ENCODE measurements around the gene CCDC68.
A peak's percentile ranks its signal among the peaks of the same experiment; 100 is the strongest.
"Not testable (repeated sequence)": the region's sequence is repeated elsewhere in the genome, so short reads cannot be mapped to it uniquely, and the experiment has no call there.

The CCDC68 gene, protein sequence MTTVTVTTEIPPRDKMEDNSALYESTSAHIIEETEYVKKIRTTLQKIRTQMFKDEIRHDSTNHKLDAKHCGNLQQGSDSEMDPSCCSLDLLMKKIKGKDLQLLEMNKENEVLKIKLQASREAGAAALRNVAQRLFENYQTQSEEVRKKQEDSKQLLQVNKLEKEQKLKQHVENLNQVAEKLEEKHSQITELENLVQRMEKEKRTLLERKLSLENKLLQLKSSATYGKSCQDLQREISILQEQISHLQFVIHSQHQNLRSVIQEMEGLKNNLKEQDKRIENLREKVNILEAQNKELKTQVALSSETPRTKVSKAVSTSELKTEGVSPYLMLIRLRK

DNA sequence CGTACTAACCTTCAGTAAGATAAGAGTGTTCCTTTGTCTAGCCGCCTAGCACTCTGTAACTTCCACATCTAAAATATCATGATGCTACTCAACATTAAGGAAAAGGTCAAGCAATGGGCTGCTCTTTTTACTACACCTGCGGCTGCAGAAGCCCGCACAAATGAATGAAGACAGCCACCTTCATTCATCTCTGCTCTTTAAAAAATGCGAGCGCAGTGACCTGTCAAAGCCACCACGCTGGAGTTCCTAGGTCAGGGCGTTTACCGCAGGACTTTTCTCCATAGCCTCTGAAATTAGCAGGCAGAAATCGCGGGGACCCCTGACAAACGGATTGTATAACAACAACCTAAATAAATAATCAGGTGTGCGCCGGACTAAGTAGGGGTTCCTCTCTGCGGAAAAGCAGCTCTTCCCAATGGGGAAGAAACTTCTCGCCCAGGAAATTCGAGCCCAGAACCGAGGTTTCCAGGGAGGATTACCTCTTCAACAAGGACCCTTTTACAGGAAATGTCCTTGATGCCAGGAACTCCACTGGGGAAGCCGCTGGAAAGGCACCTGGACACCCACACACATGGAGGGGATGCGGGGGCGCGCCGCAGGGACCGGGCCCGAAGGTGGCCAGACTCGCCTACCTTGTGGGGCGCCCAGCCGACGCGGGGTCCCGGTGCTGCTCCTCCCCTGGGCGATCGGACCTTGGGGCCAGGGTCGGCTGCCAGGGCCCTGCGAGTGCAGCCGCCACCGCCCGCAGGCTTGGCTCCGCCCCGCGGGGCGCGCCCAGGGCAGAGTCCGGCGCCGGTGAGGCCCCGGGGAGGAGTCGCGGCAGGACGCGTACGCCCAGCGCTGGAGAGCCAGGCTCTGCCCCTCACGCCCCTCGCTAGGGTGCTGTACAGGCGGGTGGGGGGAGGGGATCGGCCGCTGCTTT lies at the start of gene CCDC68:
TSS of gene CCDC68 (minus strand) at position 758 of the 922 bp plus-strand sequence. CDS start 16,670 bp downstream, outside the sequence.
- DNase-seq (ENCODE audit: low spot score), result peak; percentile 17

DNA sequence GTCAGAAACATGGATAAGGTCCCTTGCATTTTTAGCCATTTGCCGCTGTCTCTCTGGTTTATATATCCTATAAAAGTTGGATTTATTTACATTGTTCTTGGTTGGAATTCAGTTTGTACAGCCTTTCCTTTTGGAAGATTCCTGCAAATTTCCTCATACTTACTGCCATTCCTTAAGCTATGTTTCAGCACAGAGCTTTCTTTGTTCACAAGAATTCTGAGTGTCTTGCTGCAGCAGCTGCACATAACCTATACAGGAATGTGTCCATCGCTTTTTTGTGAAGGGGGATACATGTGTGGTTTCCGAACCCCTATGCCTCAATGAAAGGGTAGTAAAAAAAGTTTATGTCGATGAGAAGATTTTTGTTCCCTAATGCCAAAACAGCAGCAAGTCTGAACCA lies 48.3 kb upstream of the CCDC68 start:
- no peak for DNase-seq (ENCODE audit: low spot score)

DNA sequence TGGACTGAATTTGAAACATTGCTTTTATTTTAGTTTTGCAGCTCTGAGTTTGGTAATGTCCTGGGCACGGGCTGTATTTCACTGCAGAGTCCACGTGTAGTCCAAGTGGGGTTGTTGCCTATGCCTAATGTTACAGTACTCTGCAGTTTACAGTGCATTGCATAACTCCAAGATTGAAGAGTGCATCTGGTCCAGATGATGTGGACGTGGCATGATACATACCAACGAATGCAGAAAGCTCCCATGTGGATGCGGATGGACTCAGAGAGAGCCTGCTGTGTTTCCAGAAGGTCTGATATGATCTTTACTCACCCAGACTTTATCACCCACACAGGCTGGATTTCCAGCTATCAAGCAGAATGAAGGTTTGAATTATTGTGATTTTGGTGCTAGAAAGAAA lies 44.4 kb upstream of the CCDC68 start:
- no peak for DNase-seq (ENCODE audit: low spot score)

DNA sequence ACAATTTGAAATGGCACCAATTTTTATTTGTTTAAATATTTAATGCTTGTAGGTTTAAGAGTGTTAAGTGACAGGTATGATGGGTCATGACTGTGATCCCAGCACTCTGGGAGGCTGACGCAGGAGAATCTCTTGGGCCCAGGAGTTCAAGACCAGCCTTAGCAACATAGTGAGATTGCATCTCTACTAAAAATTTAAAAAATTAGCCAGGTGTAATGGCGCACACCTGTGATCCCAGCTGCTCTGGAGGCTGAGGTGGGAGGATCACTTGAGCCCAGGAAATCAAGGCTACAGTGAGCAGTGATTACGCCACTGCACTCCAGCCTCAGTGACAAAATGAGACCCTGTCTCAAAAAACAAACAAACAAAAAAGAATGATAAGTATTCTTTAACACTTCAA lies 43.0 kb upstream of the CCDC68 start:
- DNase-seq (ENCODE audit: low spot score), result no peak

DNA sequence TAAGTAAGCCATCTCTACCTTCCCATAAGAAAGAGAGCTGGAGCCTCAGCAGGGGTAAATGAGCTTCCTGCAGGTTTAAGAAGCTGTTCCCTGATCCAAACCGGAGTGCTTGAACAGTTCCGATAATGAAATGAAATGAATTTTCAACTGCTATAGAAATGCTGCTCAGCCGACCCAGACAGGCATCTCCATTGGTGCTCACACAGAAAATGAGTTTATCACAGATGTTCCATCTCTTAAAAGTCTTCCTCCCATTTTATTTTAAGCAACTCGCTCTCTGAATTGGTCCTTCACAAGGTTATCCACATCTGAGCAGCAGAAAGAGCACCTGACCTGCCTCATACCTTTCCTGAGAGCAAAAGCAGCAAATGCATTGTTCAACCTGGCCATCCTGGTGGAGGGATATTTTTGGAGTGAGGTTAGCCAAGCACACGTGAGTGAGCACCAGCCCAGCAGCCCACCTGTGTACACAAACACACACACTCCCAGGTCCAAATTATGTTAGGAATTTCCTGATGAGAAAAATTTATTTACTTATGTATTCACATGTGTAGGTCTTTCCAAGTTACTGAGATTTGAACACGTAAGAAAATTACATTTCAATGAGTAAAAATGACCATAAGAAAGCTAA lies 42.2 kb upstream of the CCDC68 start:
- DNase-seq (ENCODE audit: low spot score), result no peak

DNA sequence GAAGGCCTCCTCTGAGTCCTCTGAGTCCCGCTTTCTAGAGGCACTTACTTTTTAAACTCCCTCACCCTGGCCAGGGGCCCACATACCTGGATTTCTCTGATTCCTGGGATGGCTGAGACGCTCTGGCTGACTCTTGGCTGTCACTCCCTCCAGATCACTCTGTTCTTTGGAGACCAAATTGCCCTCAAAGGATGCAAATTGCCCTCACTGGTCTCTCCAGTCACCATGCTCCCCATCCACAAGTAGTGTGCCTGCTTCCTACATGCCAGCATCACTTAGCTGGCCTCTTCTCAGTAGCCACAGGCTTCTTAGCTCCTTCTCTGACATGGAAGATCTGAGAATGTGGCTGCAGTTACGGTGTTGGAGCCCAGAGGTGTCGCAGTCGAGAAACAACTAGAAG lies 41.3 kb upstream of the CCDC68 start:
- DNase-seq (ENCODE audit: low spot score), result no peak

DNA sequence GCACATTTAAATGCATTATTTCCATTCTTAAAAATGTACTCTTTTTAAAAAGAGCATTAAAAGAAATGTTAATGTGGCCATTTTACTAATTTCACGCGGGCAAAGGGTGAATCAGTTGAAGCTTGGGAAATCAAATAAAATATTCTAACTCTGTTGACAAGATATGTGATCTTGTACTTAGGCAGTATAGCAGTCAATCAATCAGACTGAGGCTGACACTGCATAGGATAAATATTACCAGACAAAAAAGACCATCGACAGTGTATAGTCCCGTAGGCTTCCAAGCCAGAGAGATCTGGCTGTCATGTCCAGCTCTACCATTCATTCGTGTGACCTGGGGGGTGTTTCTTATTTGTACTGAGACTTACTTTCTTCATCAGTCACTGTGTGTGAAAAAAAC lies 39.8 kb upstream of the CCDC68 start:
- DNase-seq (ENCODE audit: low spot score), result no peak

DNA sequence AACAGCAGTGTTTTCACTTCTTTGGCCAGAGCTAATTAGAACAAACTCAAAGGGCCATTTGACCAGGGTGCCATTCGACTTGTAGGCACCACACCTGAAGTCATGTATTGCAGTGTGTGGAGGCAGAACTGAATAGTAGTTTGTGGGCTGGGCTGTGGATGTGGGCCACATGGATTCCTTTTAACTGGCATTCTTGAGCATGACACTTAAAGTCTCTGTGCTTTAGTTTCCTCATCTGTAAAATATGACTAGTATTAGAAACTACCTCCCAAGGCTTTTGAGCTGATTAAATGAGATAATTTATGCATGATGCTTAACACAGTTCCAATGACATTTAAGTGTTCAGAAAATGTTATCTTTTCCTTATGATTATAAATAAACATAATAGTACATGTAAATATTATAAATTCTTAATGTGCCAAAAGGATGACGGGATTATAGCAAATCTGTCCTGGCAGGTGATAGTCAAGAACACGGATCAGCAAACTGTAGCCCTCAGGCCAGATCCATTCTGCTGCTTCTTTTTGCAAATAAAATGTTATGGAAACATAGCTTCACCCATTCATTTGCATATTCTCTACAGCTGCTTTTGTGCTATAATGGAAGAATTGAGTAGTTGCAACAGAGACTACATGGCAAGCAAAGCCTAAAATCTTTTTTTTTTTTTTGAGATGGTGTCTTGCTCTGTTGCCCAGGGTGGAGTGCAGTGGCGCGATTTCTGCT lies 36.3 kb upstream of the CCDC68 start:
- DNase-seq (ENCODE audit: low spot score), result no peak

DNA sequence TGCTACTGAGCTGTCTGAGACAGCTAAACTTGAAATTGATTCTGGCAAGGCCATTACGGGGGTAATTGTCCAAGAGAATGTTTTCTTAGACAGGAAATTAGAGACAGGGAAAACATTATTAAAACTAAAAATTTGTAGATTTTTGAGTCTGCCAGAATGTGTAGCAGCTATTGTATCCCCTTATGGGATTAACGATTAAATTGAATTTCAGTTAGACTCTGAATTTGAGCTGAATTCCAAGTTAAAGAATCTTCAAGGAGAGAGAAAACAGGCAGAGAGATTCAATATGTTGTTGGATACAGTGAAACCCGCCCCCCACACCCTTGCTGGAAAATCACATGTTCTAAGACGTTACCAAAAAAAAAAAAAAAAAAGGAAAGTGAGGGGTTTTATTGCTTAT lies 32.7 kb upstream of the CCDC68 start:
- no peak for DNase-seq (ENCODE audit: low spot score)

DNA sequence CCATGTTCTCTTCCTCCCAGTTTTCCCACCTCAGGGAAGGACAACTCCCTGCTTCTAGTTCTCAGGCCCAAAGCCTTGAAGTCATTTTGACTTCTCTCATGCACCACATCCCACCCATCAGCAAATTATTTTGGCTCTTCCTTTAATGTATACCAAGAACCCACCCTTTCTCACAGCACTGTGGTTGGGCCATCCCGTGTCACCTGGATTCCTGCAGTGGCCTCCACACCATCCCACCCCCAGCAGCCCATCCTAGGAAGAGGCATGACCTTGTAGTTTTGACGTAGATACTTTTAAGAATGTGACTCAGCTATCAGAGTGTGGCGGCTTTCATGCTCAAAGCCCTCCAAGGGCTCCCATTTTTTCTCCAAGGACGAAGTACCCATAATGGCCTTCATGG lies 25.6 kb upstream of the CCDC68 start:
- no peak for DNase-seq (ENCODE audit: low spot score)

DNA sequence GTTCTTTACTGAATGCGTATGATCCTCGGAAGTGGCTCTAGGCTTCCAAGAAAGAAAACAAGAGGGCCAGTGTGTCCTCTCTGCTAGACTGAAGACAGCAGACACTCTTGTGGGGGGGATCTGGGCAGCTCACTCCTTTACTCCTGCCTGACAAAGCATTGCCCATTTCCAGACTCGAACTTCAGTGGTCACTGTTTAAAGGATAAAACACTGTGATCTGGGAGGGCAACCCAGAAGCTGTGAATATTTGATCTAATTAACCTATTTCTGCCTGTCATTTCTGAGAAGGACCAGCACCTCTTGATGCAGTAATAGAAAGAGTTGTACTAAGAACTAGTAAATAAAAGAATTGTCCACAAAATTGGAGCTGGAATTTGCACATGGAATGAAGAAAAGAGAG lies 24.5 kb upstream of the CCDC68 start:
- no peak for DNase-seq (ENCODE audit: low spot score)

DNA sequence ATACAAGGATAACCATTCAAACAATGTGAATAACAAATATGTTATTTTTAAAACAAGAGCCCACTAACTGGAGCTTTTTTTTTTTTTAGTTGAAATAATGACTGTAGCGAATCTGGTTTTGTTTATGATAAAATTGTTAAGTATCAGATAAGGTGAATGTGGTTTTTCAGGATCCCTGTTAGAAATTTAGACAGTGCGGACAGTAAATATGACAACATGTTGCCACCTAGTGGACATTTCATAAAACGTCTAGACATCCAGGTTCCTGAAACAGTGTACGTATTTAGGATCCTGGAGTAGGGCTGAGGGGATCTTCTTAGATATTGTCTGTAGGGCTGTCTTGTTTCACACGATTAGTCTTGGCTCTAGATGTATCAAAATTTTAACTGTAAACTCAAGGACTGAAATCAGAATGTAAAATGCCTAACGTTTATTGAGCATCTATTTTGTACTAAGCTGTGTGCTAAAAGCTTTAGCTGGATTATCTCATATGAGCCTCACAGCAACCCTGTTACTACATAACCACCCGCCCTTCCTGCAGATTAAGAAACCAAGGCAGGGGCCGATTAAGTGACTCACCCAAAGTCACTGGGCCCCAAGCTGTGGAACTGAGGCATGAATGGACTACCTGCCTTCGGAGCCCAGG lies 23.9 kb upstream of the CCDC68 start:
- peak; percentile 70 for DNase-seq (ENCODE audit: low spot score)

DNA sequence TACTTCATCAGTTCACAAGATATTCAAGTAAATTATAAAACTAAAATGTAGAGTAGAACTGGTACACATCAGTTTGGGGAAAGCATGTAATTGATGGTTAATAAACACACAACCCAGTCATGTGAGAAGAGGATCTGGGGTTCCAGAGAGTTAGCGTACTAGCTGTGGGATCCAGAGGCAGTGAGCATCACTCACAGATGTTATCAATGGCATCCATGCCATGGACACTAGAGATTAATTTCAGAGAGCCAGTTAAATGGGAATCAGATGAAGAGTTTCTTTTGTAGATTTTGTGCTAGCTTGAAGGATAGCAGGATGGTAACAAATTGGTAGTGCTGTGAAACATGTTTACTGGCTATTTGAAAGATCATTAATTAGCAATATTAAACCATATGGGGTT lies 21.8 kb upstream of the CCDC68 start:
- DNase-seq (ENCODE audit: low spot score), result no peak

DNA sequence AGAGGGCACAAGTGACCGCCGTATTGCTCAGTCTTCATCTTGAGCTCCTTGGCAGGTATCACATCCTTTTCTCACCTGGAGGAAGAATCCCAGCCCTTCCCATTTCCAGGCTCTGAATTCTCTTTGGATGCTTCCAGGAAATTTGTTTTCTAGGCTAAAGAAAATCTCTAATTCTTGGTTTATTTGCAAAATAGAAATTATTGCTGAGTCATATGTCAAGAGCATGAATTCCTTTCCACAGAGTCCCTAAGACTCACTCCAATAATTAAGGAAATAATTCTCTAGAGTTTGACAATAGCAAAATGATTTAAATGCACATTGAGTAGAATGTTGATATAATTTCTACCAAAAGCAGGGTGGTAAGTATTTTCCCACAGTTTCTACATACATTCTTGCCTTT lies 16.3 kb upstream of the CCDC68 start:
- DNase-seq (ENCODE audit: low spot score), result no peak

DNA sequence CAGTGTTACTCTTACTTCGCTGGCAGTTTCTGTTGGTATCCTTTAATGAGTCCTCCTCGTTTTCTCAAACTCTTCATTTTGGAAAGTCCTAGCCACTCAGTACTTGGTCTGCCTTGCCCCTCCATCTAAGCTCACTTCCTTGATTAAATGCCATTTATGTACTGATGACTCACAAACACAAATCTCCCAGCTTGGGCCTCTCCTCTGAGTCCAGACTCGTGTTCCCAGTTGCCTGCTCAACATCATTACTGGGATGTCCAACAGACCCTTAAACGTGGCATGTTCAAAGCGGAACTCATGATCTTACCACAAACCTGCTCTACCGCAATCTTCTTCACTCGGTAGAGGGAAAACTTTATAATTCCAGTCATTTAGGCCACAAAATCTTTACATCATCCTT lies 13.8 kb upstream of the CCDC68 start:
- DNase-seq (ENCODE audit: low spot score), result no peak

DNA sequence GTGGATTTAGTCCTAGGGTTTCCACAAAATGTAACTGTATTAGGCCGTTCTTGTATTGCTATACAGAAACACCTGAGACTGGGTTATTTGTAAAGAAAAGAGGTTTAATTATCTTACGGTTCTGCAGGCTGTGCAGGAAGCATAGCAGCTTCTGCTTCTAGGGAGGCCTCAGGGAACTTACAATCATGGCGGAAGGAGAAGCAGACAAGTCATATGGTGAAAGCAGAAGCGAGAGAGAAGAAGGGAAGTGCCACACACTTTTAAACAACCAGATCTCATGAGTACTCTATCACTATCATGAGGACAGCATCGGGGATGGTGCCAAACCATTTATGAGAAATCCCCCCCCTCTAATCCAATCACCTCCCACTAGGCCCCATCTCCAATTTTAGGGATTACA lies 9.5 kb upstream of the CCDC68 start:
- no peak for DNase-seq (ENCODE audit: low spot score)

DNA sequence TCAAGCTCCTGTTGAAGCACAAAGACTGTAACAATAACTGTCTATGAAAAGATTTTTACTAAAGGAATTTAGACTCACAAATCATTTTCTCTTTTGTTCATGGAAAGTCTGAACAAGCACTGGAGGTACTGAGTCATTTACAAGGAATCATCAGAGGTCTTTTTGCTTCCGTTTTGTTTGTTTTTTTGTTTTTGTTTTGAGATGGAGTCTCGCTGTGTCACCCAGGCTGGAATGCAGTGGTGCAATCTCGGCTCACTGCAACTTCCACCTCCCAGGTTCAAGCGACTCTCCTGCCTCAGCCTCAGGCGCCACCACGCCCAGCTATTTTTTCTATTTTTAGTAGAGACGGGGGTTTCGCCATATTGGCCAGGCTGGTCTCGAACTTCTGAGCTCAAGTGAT lies 9.0 kb upstream of the CCDC68 start:
- not testable (repeated sequence) for DNase-seq (ENCODE audit: low spot score)

DNA sequence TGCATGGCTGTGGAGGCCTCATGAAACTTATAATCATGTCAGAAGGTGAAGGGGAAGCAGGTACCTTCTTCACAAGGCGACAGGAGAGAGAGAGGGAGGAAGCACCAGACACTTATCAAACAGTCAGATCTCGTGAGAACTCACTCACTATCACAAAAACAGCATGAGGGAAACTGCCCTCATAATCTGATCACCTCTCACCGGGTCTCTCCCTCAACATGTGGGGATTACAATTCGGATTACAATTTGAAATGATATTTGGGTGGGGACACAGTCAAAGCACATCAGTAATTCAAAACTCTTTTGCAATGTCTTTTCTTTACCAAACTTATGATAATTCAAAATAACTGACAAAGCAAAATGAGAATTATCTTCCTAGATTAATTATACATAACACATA lies 8.5 kb upstream of the CCDC68 start:
- no peak for DNase-seq (ENCODE audit: low spot score)

DNA sequence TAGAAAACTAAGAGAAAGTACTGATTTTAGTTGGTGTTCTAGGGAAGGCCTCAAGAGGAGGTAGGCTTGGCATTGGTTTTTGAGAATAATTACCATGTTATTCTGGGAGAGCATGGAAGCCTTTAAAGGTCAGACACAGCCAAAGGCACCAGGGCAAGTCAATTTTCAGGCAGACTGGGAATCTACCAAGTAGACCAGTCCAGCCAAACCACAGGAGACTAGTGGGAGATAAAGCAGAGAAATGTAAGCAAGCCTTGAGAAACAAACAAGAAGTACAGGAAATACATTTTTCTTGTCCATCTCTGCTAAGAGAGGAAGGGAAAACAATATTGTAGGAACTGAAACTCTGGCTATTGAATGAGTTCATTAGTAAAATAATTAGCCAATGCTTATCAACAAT lies 5.5 kb upstream of the CCDC68 start:
- no peak for DNase-seq (ENCODE audit: low spot score)

DNA sequence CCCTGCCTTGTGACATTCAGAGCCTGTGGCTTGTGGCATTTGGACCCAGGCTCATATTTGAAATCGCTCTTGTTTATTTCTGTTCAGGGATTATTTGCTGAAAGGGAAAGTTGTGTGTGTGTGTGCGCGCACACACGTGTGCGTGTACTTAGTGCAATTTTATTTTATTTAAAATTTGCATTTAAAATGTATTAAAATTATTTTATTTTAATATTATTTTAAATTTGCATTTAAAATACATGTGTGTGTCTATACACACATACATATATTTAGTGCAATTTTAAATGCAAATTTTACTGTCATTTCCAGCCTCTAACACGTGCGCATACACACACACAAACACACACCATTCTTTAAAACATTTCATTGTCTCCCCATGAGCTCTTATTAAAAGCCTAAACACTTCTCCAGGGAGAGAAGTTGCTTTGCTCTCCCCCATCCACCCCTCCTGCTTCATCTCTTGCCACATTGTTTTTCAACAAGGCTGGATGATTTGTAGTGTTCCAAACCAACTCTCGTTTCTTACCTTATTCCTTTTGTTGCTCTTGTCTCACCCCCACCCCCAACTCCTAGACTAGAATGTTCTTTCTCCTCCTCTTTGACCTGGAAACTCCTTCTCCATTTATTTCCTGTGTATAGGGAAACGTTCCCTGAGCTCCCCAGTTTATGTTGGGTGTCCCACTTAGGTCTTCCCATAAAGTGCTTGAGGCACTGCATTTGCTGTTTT lies 3.8 kb upstream of the CCDC68 start:
- DNase-seq (ENCODE audit: low spot score), result no peak

DNA sequence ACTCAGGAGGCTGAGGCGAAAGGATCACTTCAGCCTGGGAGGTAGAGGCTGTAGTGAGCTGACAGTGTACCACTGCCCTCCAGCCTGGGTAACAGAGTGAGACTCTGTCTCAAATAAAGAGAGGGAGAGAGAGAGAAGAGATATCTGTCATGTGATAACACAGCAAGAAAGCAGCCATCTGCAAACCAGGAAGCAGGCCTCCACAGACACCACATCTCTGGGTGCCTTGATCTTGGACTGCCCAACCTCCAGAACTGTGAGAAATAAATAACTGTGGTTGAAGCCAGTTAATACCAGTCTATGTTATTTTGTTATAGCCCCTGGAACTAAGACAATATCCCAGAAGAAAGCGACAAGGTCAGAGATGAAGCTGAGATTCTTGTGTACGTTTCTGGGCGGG lies 2.6 kb upstream of the CCDC68 start:
- no peak for DNase-seq (ENCODE audit: low spot score)

Measured in GM03348 (cell line).